ENCODE results near the gene ARMH2.
"Not testable (repeated sequence)": the region's sequence is repeated elsewhere in the genome, so short reads cannot be mapped to it uniquely, and the experiment has no call there.

The ARMH2 gene

DNA sequence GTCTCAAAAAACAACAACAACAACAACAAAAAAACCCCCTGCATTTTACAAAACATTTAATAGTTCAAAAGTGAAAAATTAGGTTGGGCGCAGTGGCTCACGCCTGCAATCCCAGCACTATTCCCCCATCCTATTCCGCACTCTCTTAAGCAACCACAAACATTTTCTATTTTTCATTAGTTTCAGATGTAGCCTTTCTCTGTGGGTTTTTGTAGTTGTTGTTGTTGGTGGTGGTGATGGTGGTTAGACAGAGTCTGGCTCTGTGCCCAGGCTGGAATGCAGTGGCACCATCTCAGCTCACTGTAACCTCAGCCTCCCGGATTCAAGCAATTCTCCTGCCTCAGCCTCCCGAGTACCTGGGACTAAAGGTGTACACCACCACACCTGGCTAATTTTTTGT, 30.4 kb downstream of the ARMH2 start:
- DNase-seq (ENCODE audit: low read depth, low spot score): no peak

DNA sequence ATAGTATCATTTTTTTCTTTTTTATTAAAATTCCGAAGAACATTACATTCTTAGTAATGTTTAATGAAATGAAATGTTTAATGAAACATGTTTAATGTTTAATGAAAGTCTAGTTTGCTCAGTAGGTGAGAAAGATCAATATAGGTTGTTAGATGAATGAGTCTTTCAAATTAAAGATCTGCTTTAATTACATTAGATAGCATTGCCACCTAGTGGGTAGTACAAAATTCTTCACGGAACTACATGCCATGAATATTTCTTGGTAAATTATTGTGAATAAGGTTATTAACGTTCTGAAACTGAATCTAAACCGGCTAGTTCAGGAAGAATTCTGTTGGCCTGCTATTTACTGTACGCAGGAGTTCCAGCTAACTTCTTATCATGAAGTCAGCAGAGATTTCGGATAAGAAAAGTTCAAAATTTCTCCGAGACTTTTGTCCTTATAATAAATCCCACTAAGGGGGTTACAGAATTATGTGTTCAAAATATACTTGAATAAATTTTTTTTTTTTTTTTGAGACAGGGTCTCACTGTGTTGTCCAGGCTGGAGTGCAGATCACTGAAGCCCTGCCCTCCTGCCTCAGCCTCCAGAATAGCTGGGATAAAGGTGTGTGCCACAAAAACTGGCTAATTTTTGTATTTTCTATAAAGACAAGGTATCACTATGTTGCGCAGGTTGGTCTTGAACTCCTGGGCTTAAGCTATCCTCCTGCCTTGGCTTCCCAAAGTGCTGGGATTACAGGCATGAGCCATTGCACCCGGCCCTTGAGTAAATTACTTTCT, 31.8 kb downstream of the ARMH2 start:
- peak; percentile 36 for DNase-seq (ENCODE audit: low read depth, low spot score)
- no peak overlapping the region for H3K4me3 ChIP-seq (ENCODE audit: low read length)

More for the DNA sequence above, 30.4 kb downstream of the ARMH2 start:
- no peak overlapping the region for H3K4me3 ChIP-seq (ENCODE audit: low read length)

DNA sequence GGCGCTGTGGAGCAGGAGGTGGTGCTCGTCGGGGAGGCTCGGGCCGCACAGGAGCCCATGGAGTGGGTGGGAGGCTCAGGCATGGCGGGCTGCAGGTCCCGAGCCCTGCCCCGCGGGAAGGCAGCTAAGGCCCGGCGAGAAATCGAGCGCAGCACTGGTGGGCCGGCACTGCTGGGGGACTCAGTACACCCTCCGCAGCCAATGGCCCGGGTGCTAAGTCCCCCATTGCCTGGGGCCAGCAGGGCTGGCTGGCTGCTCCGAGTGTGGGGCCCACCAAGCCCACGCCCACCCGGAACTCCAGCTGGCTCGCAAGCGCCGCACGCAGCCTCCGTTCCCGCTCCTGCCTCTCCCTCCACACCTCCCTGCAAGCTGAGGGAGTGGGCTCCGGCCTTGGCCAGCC, 32.7 kb downstream of the ARMH2 start:
- DNase-seq (ENCODE audit: low read depth, low spot score); H3K4me3 ChIP-seq (ENCODE audit: low read length): not testable (repeated sequence)

DNA sequence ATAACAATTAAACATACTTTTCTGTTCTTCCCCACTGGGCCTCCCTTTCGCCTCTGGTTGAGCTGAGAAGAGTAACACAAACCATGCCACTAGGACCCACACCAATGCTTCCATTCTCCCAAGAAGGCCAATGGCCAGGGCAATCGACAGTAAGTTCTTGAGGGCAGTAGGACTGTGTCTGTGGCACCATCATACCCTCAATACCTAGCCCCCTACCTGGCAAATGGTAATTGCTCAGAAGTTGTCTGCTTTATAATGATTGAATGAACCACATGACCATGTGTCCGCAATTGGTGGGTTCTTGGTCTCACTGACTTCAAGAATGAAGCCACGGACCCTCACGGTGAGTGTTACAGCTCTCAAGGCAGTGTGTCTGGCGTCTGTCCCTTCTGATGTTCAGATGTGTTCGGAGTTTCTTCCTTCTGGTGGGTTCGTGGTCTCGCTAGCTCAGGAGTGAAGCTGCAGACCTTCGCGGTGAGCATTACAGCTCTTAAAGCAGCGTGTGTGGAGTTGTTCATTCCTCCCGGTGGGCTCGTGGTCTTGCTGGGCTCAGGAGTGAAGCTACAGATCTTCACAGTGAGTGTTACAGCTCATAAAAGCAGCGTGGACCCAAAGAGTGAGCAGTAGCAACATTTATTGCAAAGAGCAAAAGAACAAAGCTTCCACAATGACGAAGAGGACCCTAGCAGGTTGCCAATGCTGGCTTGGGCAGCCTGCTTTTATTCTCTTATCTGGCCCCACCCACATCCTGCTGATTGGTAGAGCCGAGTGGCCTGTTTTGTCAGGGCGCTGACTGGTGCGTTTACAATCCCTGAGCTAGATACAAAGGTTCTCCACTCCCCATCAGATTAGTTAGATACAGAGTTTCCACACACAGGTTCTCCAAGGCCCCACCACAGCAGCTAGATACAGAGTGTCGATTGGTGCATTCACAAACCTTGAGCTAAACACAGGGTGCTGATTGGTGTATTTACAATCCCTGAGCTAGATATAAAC, 33.6 kb downstream of the ARMH2 start:
- DNase-seq (ENCODE audit: low read depth, low spot score): peak; percentile 23
- H3K4me3 ChIP-seq (ENCODE audit: low read length): not testable (repeated sequence)

DNA sequence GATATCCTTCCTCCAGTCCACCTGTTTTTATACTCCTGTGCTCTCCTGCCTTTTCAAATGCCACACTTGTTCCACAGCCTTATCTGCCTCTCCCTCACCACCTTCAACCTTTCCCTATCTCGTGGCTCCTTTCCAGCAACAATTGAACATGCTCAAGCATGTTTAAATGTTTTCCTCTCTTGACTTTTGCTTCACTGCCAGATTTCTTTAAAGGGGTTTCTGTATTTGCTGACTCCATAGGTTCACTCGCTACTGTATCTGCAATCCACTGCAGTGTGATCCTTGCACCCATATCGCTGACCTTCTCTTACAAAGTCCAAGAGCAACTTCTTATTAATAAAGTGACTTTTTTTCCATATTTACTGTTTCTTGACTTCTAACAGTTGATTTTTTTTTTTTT, 35.1 kb downstream of the ARMH2 start:
- DNase-seq (ENCODE audit: low read depth, low spot score): no peak
- no peak overlapping the region for H3K4me3 ChIP-seq (ENCODE audit: low read length)

DNA sequence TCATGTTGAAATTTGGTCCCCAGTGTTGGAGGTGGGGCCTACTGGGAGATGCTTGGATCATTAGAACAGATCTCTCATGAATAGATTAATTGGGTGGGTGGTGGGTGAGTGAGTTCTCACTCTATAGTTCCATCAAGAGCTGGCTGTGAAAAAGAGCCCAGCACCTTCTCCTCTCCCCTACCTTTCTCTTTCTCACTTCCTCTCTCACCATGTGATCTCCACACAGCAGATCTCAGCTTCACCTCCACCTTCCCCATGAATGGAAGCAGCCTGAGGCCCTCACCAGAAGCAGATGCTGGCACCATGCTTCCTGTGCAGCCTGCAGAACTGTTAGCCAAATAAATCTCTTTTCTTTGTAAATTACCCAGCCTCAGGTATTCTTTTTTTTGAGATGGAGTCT, 36.9 kb downstream of the ARMH2 start:
- no peak for DNase-seq (ENCODE audit: low read depth, low spot score)
- H3K4me3 ChIP-seq (ENCODE audit: low read length): no peak overlapping the region

DNA sequence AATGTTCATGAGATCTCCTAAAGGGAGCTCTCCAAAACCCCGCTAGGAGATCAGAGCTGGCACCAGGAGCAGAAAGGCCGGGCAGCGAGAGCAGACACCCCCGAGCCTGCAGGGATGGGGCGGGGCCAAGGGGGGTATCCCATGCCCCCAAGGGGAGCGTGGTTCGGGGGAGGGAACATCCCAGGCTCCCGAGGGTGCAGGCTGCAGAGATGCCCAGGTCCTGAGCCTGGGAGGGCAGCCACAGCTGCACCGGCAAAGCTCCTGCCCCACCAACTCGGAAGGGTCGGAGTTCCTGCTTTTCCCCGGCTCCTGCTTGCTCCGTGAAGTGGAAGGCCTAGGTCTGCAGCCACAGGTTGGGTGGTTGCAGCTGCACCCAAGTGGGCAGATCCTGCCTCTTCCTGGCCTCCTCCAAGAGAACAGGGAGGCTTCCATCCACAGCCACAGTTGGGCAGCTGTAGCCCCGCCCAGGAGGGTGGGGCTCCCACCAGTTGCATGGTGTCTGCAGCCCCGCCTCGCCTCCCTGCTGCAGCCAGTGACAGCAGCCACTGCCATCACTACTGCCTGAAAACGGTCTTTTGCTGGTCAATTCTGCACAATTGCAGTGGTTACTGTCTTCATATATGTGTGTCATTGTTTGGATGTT, 37.4 kb downstream of the ARMH2 start:
- H3K4me3 ChIP-seq (ENCODE audit: low read length): no peak overlapping the region
- DNase-seq (ENCODE audit: low read depth, low spot score): no peak

DNA sequence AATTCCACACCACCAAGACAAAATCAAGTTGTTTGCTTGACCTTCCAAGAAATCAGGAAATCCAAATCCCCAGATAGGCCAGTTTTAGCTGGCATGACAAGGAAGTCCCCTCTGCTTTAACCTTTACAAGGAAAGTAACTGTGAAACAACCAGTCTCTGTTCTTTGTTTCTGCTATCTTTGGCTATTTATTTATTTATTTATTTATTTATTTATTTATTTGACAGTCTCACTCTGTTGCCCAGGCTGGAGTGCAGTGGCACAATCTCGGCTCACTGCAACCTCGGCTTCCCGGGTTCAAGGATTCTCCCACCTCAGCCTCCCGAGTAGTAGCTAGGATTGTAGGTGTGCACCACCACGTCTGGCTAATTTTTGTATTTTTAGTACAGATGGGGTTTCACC, 38.5 kb downstream of the ARMH2 start:
- no peak for DNase-seq (ENCODE audit: low read depth, low spot score)
- H3K4me3 ChIP-seq (ENCODE audit: low read length): no peak overlapping the region

DNA sequence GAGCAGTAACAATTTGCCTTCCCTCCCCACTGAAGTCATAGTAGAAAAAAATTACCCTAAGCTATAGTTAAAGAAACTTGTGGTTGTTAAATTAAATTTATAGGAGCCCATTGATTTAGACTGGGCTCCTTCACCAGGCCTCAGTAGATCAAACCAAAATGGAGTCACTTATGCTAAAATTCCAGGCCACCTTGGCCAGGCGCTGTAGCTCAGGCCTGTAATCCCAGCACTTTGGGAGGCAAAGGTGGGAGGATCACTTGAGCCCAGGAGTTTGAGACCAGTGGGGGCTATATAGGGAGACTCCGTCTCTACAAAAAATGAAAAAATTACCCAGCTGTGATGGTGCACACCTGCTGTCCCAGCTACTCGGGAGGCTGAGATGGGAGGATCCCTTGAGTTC, 39.0 kb downstream of the ARMH2 start:
- no peak for DNase-seq (ENCODE audit: low read depth, low spot score)
- H3K4me3 ChIP-seq (ENCODE audit: low read length): no peak overlapping the region

DNA sequence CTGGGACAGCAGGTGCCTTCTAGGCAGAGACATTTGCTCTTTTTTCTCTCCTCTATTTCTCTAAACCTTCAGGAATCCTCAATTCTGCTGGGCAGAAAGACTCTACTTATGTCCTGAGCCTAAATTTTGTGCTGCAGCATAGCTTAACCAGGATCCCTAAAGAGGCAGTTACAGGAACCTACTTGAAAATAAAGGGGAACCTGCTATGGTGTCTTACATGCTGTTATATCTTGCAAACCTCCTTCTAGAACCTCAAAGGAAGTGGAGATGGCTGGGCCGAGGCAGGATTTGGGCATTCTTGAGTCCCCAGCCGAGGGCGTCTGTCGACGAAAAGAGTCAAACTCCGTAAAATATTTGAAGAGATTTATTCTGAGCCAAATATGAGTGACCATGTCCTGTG, 41.1 kb downstream of the ARMH2 start:
- H3K4me3 ChIP-seq (ENCODE audit: low read length): no peak overlapping the region
- no peak for DNase-seq (ENCODE audit: low read depth, low spot score)

DNA sequence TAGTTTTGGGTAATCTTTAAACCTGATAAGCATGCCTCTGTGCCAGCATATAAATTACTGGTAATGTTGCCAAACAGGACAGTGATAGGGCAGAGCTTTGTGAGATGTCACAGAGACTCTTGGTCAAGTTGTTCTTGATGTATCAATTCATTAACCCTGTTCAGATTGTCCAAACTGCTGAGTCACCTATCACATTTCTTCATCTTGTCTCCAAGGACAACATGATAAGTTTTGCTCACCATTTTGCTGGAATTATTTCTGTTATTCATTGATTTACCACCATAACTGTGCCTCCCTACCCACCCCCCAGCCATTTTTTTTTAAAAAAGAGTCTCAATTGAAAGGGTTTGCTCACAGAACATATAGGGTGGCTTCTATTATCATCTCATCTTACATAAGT, 43.4 kb downstream of the ARMH2 start:
- no peak overlapping the region for H3K4me3 ChIP-seq (ENCODE audit: low read length)
- no peak for DNase-seq (ENCODE audit: low read depth, low spot score)

DNA sequence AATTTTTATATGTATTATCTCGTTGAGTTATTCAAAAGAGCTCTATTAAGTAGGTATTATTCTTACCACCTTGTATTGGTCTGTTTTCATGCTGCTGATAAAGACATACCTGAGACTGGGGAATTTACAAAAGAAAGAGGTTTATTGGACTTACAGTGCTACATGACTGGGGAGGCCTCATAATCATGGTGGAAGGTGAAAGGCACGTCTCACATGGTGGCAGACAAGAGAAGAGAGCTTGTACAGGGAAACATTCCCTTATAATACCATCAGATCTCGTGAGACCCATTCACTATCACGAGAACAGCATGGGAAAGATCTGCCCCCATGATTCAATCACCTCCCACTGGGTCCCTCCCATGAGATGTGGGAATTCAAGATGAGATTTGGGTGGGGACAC, 44.3 kb downstream of the ARMH2 start:
- H3K4me3 ChIP-seq (ENCODE audit: low read length); DNase-seq (ENCODE audit: low read depth, low spot score): not testable (repeated sequence)

DNA sequence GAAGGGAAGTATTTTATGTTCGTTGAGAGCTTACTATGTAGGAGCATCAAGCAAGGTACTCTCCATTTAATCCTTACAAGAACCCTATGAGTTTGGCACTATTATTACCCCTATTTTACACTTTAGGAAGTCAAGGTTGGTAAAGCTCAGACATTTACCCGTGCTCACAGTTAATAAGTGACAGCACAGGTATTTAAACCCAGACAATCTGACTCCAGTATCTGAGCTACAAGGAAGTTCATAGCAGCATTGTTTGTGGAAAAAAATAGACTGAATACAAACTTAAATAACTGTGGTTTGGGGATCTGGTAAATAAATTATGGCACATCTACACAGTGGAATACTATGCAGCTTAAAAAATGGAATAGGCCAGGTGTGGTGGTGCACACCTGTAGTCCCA, 45.2 kb downstream of the ARMH2 start:
- no peak overlapping the region for H3K4me3 ChIP-seq (ENCODE audit: low read length)
- no peak for DNase-seq (ENCODE audit: low read depth, low spot score)

DNA sequence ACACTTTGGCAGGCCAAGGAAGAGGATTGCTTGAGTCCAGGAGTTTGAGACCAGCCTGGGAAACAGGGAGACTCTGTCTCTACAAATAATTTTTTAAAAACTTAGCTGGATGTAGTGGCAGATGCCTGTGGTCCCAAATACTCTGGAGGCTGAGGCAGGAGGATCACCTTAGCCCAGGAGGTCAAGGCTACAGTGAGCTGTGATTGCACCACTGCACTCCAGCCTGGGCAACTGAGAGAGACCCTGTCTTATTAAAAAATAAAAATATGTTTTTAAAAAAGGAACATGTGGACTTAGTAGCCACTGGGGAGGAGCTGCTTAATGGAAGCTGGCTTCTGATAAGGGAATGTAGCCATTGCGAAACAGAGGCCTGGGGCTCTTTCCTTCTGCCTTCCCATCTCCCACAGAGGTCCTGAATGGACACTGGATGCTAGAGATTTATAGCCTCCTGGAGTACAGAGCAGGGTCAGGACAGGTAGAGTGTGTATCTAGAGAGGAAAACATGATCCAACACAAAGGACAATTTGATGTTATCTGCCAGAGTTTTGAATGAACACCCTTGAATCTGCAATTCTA, 45.7 kb downstream of the ARMH2 start:
- DNase-seq (ENCODE audit: low read depth, low spot score): no peak
- H3K4me3 ChIP-seq (ENCODE audit: low read length): no peak overlapping the region

DNA sequence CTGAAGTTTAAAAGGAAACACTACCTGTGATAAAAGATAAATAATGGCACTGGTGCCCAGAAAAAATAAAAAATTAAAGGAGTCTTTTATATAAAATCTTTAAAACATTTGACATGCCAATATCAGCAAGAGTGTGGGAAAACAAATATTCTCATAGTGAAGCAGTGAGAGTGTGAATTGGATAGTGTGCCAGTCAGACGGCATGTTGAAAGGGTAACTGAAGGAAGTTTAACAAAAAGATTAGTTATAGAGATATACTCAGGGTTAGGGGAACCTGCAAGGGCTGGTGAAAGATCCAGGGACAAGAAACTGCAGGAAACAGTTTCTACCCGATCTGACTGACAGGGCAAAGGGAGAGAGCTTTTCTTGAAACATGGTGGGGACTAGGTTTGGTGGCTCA, 46.2 kb downstream of the ARMH2 start:
- no peak overlapping the region for H3K4me3 ChIP-seq (ENCODE audit: low read length)
- DNase-seq (ENCODE audit: low read depth, low spot score): no peak

DNA sequence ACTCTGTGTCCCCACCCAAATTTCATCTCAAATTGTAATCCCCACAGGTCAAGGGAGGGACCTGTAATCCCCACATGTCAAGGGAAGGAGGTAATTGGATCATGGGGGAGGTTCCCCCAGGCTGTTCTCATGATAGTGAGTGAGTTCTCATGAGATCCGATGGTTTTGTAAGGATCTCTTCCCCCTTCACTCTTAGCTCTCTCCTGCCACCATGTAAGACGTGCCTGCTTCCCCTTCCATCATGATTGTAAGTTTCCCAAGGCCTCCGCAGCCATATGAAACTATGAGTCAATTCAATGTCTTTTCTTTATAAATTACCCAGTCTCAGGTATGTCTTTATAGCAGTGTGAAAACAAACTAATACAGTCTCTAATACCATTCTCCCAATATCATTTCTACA, 47.8 kb downstream of the ARMH2 start:
- not testable (repeated sequence) for DNase-seq (ENCODE audit: low read depth, low spot score); H3K4me3 ChIP-seq (ENCODE audit: low read length)

DNA sequence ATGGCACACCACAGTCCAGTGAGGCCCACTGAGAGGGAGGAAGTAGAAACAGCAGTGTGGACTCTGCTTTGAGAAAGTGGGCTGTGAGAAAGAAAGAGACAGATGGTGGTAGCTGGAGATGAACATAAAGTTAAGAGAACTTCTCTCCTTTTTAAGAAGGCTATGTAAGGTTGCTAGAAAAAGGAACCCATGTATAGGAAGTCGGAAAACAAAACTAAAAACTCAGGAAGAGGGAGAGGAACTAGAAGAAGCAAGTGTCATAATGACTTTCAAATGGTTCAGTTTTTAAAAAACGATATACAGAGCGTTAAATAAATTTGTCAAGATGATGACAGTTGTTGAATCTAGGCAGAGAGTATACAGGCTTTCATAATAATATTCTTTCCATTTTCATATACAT, 49.4 kb downstream of the ARMH2 start:
- no peak for DNase-seq (ENCODE audit: low read depth, low spot score)

More for the DNA sequence above, 49.4 kb downstream of the ARMH2 start:
- no peak overlapping the region for H3K4me3 ChIP-seq (ENCODE audit: low read length)
